Right lobe of liver (tissue), 6 donors: ENCODE data around the gene FBXO10. TPM values are rescaled to one million over a fixed set of nuclear protein-coding genes. Genes with fewer than 3 reads are reported as not detected.
A peak's percentile ranks its signal among the peaks of the same experiment; 100 is the strongest.
"Not testable (repeated sequence)": the region's sequence is repeated elsewhere in the genome, so short reads cannot be mapped to it uniquely, and the experiment has no call there.

Experiments
- ATAC-seq, 4 donors: fragments of 200-7000 bp; cut with Tn5 transposase; one replicate each; pipeline ENCODE4 v1.9.1; 2020; ENCODE audit warnings: mild to moderate bottlenecking in 4 of 4, moderate library complexity in 4 of 4
- DNase-seq, 3 donors: peaks; one replicate each; pipeline ENCODE4 v3.0.0-alpha.2; 2020
- H3K27ac ChIP-seq, 3 donors: fragments of 200-600 bp; one replicate each; pipeline ENCODE4 v1.8.0; 2022
- H3K27me3 ChIP-seq, 2 donors: fragments of 200-600 bp; one replicate each; pipeline ENCODE4 v1.8.0; 2022
- H3K36me3 ChIP-seq, 4 donors: fragments of 200-600 bp; sonication (generic) in 1 of 4; one replicate each; pipeline versions ENCODE4 v1.5.1 to v1.8.0; 2017 to 2022; ENCODE audit warnings: control low read depth in 1 of 4
- H3K4me1 ChIP-seq, 4 donors: fragments of 200-600 bp; sonication (generic) in 1 of 4; one replicate each; pipeline versions ENCODE4 v1.5.1 to v1.8.0; 2017 to 2022; ENCODE audit warnings: control low read depth in 1 of 4
- H3K4me3 ChIP-seq, 3 donors: fragments of 200-600 bp; one replicate each; pipeline ENCODE4 v1.8.0; 2022
- H3K9me3 ChIP-seq, 4 donors: fragments of 200-600 bp; sonication (generic) in 1 of 4; one replicate each; pipeline versions ENCODE4 v1.5.1 to v1.8.0; 2017 to 2022; ENCODE audit warnings: control low read depth in 1 of 4
- CTCF ChIP-seq, 4 donors: fragments of 200-600 bp in 3 of 4; fragments of 450-650 bp in 1 of 4; IDR thresholded peaks; one replicate each; pipeline versions ENCODE4 v1.5.1 to v1.8.0; 2016 to 2022; ENCODE audit warnings: antibody characterized with exemption in 4 of 4, mild to moderate bottlenecking in 2 of 4
- POLR2A ChIP-seq: fragments of 450-650 bp; IDR thresholded peaks from one replicate; pipeline ENCODE4 v1.6.1; 2017; ENCODE audit warnings: antibody characterized with exemption, mild to moderate bottlenecking
- WGBS: methylation state at CpG from one replicate; pipeline ENCODE4 v1.1.6; 2018; ENCODE audit warnings: low coverage, low lambda C conversion rate; ENCODE audit not compliant: insufficient coverage; ENCODE audit errors: missing lambda C conversion rate; 5-methylcytosine and 5-hydroxymethylcytosine counted together
- intact Hi-C, 2 donors: fragments of 100-400 bp; cut with DNase I; formaldehyde crosslinking; loops; one replicate each; pipeline versions ENCODE4 v1.11.2 to v1.14.1; 2022
- total RNA-seq, 6 experiments: library from RNA; depleted of rRNA in 2 of 6; stranded (reverse); fragments of >200 nt in 2 of 6; fragmentation: NEBNext Ultra II Directional in 3 of 6; extraction: Animal tissue kit (Norgen Biotek cat#: 25700) in 3 of 6; gene quantifications; one replicate each; pipeline versions ENCODE4 v1.1.0 to v1.2.4, GENCODE V29; 2016 to 2023
- donor health status: DM: no; HTN: yes; CAD: no.
- donor health status: DM: no; HTN: no; CAD: no.
- donor health status: DM: no; HTN: no; CAD: no.
- donor health status: DM: no; HTN: yes; CAD: no.
- donor health status: DM: no; HTN: yes; CAD: no.

FBXO10 gene
- total RNA-seq, 6 experiments from 2014 or later = 2.5 to 5.9 (median 4.0) TPM

- Histone ChIP-seq H3K9me3 (no peaks in the 10 kb centered on the region), H3K27me3 (no peaks in the 10 kb centered on the region), H3K4me1 (peaks cover 0 to 19% (median 10%) of the 10 kb centered on the region in 4 donors), H3K27ac (no peak overlapping the region), H3K36me3 (no peaks in the 10 kb centered on the region), H3K4me3 (no peak overlapping the region)
- ATAC-seq = no peak
- intact Hi-C loops = no loop called here
- TF ChIP-seq CTCF (IDR thresholded peaks at IDR 0.05) (no peak), POLR2A (no peak)
- no peak for DNase-seq
- 33% methylated on average over 1 of the region's 12 CpGs for WGBS
Measured at GRCh38 chr9:37512437-37512836, 63.7 kb downstream of the FBXO10 start.

- intact Hi-C loops = no loop called here
- Histone ChIP-seq H3K9me3 (no peaks in the 10 kb centered on the region), H3K4me3 (no peak overlapping the region), H3K36me3 (no peaks in the 10 kb centered on the region), H3K27ac (no peak overlapping the region), H3K4me1 (peaks cover 0 to 30% (median 15%) of the 10 kb centered on the region in 4 donors), H3K27me3 (no peaks in the 10 kb centered on the region)
- ATAC-seq = no peak
- DNase-seq = no peak
- WGBS = no CpG with 5 or more reads among the region's 15 CpGs
- peak; percentile 2 for TF ChIP-seq POLR2A
- peak in 2 of 4 donors; percentile 3 to 19 for TF ChIP-seq CTCF (IDR thresholded peaks at IDR 0.05)
Measured at GRCh38 chr9:37511016-37512010, 64.9 kb downstream of the FBXO10 start.

- DNase-seq, H3K36me3 ChIP-seq, H3K4me3 ChIP-seq, intact Hi-C loops, ATAC-seq, H3K27ac ChIP-seq, H3K27me3 ChIP-seq, H3K9me3 ChIP-seq: not testable (repeated sequence)
- peaks cover 0 to 36% (median 15%) of the 10 kb centered on the region in 4 donors for H3K4me1 ChIP-seq
- 75% methylated on average over 5 of the region's 5 CpGs for WGBS
Measured at GRCh38 chr9:37510053-37510452, 66.1 kb downstream of the FBXO10 start.

GRCh38 chr9:37509536-37509935, 66.6 kb downstream of the FBXO10 start:
- H3K27me3 ChIP-seq = no peaks in the 10 kb centered on the region
- peak overlapping the region in 1 of 3 donors; percentile 80 for H3K27ac ChIP-seq
- H3K4me3 ChIP-seq = no peak overlapping the region
- peaks cover 0 to 36% (median 15%) of the 10 kb centered on the region in 4 donors for H3K4me1 ChIP-seq
- ATAC-seq = no peak
- H3K9me3 ChIP-seq = no peaks in the 10 kb centered on the region
- WGBS = 41% methylated on average over 3 of the region's 7 CpGs
- TF ChIP-seq POLR2A (no peak), CTCF (IDR thresholded peaks at IDR 0.05) (no peak)
- no peak for DNase-seq
- intact Hi-C loops = no loop called here
- H3K36me3 ChIP-seq = peaks cover 0 to 6% (median 3%) of the 10 kb centered on the region in 4 donors

- H3K4me1 ChIP-seq = peaks cover 0 to 39% (median 15%) of the 10 kb centered on the region in 4 donors
- ATAC-seq = peak; percentile 83 to 90 (median 85)
- peaks cover 0 to 12% (median 3%) of the 10 kb centered on the region in 4 donors for H3K36me3 ChIP-seq
- TF ChIP-seq CTCF (IDR thresholded peaks at IDR 0.05) = peak; percentile 41 to 75 (median 62)
- peak; percentile 18 for TF ChIP-seq POLR2A
- WGBS = 53% methylated on average over 3 of the region's 3 CpGs
- no peaks in the 10 kb centered on the region for H3K9me3 ChIP-seq
- peak; percentile 51 to 82 (median 67) for DNase-seq
- peak overlapping the region; percentile 60 to 80 (median 80) for H3K27ac ChIP-seq
- intact Hi-C loops = no loop called here
- H3K27me3 ChIP-seq = no peaks in the 10 kb centered on the region
- H3K4me3 ChIP-seq = peak overlapping the region in 2 of 3 donors; percentile 22 to 25
Measured at GRCh38 chr9:37508834-37509206, 67.4 kb downstream of the FBXO10 start.
